SU-DHL-6 (cell line): ENCODE data around the gene KIF20A.

ENCODE experiments used
- H2AFZ ChIP-seq: fragments of 200-600 bp; sonication (generic); 2 replicates; pipeline ENCODE4 v1.6.1; 2014; ENCODE audit warnings: low read depth, mild to moderate bottlenecking, moderate library complexity, mixed read lengths, antibody characterized with exemption, low read length; ENCODE audit not compliant: severe bottlenecking
- H3F3A ChIP-seq: fragments of 200-600 bp; shearing (Covaris generic); 2 replicates; pipeline ENCODE4 v1.6.0; 2016; ENCODE audit warnings: antibody characterized with exemption, mild to moderate bottlenecking; ENCODE audit not compliant: insufficient read depth
- H3K27ac ChIP-seq: fragments of 200-600 bp; sonication (generic); 2 replicates; pipeline ENCODE4 v1.5.1; 2016; ENCODE audit warnings: low read depth, mild to moderate bottlenecking, low read length, moderate library complexity, mixed read lengths
- H3K27me3 ChIP-seq: fragments of 200-600 bp; sonication (generic), shearing (Covaris generic); 2 replicates; pipeline ENCODE4 v1.6.0; 2014; ENCODE audit warnings: mild to moderate bottlenecking, low read length
- H3K36me3 ChIP-seq: fragments of 200-600 bp; sonication (generic); 2 replicates; pipeline ENCODE4 v1.6.1; 2014; ENCODE audit warnings: mild to moderate bottlenecking, low read length, mixed read lengths
- H3K4me2 ChIP-seq: fragments of 300-600, 200-600 bp; shearing (Covaris generic), sonication (generic); 2 replicates; pipeline ENCODE4 v1.6.0; 2014; ENCODE audit warnings: low read length, low read depth, mild to moderate bottlenecking; ENCODE audit not compliant: poor library complexity, severe bottlenecking
- H3K4me3 ChIP-seq: fragments of 200-600 bp; sonication (generic); 2 replicates; pipeline ENCODE4 v1.5.1; 2014; ENCODE audit warnings: antibody characterized with exemption, low read length, mild to moderate bottlenecking, mixed read lengths; ENCODE audit not compliant: insufficient read depth, poor library complexity, severe bottlenecking
- H3K79me2 ChIP-seq: fragments of 200-600 bp; sonication (generic); 2 replicates; pipeline ENCODE4 v1.6.1; 2014; ENCODE audit warnings: mild to moderate bottlenecking, low read length, moderate library complexity; ENCODE audit not compliant: insufficient read depth
- H3K9ac ChIP-seq: fragments of 200-600 bp; sonication (generic); 2 replicates; pipeline ENCODE4 v1.7.0; 2014; ENCODE audit warnings: mild to moderate bottlenecking, low read length
- H3K9me2 ChIP-seq: fragments of 200-600 bp; sonication (generic); replicated peaks from 2 replicates; pipeline ENCODE4 v1.6.1; 2014; ENCODE audit warnings: low read length; ENCODE audit not compliant: insufficient read depth
- H3K9me3 ChIP-seq: fragments of 200-600 bp; sonication (generic); 2 replicates; pipeline ENCODE4 v1.6.1; 2014; ENCODE audit warnings: low read length, mixed read lengths; ENCODE audit not compliant: insufficient read depth
- H4K20me1 ChIP-seq: fragments of 200-600 bp; sonication (generic); 2 replicates; pipeline ENCODE4 v1.6.1; 2014; ENCODE audit warnings: low read depth, mild to moderate bottlenecking, antibody characterized with exemption, low read length, moderate library complexity, mixed read lengths
- EZH2phosphoT487 ChIP-seq: fragments of 200-600 bp; sonication (generic), shearing (Covaris generic); conservative IDR thresholded peaks from 2 replicates; pipeline ENCODE4 v1.6.1; 2018; ENCODE audit warnings: mild to moderate bottlenecking, antibody characterized with exemption, low read length, moderate library complexity, mixed read lengths
- TF ChIP-seq, protein P1 (sequence below): fragments of 200-600 bp; sonication (generic); IDR thresholded peaks from one replicate; pipeline ENCODE4 v1.5.1; 2017; ENCODE audit warnings: antibody characterized with exemption, mild to moderate bottlenecking, low read length, moderate library complexity; ENCODE audit not compliant: insufficient read depth, poor library complexity, severe bottlenecking

The KIF20A gene

DNA sequence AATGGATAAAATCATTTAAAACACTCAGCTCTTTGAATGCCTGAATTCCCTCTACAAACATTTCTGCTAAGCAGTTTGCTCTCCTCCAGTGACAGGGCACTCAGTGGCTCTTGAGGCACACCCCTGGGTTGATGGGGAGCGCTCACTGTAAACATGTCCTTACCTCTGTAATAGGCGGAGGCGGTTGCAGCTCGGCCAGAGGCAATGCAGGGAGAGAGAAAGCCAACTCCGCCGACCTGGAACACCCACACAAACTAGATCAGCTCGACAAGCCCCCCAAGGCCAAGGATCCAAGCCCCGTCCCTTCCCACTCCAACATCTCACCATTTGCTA is 33.9 kb downstream of the KIF20A start:
- TF ChIP-seq EZH2phosphoT487 = no peak
- TF ChIP-seq, protein P1, sequence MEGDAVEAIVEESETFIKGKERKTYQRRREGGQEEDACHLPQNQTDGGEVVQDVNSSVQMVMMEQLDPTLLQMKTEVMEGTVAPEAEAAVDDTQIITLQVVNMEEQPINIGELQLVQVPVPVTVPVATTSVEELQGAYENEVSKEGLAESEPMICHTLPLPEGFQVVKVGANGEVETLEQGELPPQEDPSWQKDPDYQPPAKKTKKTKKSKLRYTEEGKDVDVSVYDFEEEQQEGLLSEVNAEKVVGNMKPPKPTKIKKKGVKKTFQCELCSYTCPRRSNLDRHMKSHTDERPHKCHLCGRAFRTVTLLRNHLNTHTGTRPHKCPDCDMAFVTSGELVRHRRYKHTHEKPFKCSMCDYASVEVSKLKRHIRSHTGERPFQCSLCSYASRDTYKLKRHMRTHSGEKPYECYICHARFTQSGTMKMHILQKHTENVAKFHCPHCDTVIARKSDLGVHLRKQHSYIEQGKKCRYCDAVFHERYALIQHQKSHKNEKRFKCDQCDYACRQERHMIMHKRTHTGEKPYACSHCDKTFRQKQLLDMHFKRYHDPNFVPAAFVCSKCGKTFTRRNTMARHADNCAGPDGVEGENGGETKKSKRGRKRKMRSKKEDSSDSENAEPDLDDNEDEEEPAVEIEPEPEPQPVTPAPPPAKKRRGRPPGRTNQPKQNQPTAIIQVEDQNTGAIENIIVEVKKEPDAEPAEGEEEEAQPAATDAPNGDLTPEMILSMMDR = no peak
- Histone ChIP-seq H3K27ac (peak overlapping the region; percentile 41; the same call in 1 of the 2 replicates), H3K9ac (peak overlapping the region; percentile 95), H3K79me2 (peaks cover 50% of the 10 kb centered on the region), H3K4me2 (peak overlapping the region; percentile 100), H3F3A (no peaks in the 10 kb centered on the region), H4K20me1 (no peaks in the 10 kb centered on the region), H2AFZ (peak overlapping the region; percentile 97), H3K9me3 (no peaks in the 10 kb centered on the region), H3K4me3 (peak overlapping the region; percentile 99), H3K36me3 (peaks cover 4% of the 10 kb centered on the region; the same call in 1 of the 2 replicates), H3K9me2 (no peaks in the 10 kb centered on the region), H3K27me3 (no peaks in the 10 kb centered on the region)

DNA sequence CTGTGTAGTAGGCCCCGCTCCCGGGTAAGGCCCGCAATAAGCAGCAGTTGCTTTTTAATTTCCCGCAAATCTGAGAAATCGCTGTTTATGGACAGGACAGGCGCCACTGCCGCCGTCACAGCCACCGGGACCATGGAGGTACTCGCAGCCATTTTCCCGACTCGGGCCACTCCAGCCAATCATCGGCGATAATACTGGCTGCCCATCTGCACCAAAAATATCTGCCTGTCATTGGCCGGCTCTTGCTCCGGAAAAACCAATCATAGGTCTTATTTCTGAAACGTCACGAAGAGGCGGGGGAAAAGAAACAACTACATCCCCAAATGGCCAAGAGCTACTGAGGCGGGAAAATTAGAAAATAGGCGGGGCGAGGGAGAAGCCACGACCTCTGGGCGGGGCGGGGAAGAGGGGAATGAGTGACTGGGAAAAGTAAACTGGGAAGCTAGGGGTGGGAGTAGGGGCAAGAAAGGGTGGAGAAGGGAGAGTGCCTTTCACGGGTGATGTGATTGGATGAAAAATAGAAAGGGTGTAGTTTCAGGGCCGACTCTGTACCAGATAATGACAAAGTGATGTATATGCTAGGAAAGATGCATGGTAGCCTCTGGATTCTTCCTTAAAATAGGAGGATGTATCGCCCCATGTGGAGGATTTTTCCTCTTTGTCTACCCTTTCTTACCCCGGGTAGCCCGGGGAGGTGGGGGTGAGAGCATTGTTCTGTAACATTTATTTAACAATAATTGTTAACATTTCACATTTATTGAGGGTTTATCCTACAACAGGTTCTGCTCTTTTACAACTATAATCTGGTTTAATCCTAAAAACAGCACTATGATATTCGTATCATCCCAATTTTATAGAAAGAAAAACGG is 34.5 kb downstream of the KIF20A start, which contains the start of gene CDC23:
TSS of gene CDC23 (minus strand) at position 163 of the 869 bp plus-strand sequence. CDS start at position 152, 11 bp downstream.
- H3K36me3 ChIP-seq = peaks cover 2% of the 10 kb centered on the region; the same call in 1 of the 2 replicates
- H3K4me2 ChIP-seq = peak within 1 kb of the TSS; percentile 100
- H3K4me3 ChIP-seq = peak within 1 kb of the TSS; percentile 99
- H3K9me3 ChIP-seq = no peaks in the 10 kb centered on the region
- H2AFZ ChIP-seq = peak within 1 kb of the TSS; percentile 97
- H3K9me2 ChIP-seq = no peaks in the 10 kb centered on the region
- H3K27me3 ChIP-seq = no peaks in the 10 kb centered on the region
- H3K79me2 ChIP-seq = peaks cover 44% of the 10 kb centered on the region
- TF ChIP-seq, protein P1 = no peak
- TF ChIP-seq EZH2phosphoT487 = no peak
- peak within 1 kb of the TSS; percentile 95 for H3K9ac ChIP-seq
- peak within 1 kb of the TSS; percentile 46 for H3K27ac ChIP-seq
- H3F3A ChIP-seq = no peaks in the 10 kb centered on the region
- H4K20me1 ChIP-seq = no peaks in the 10 kb centered on the region

DNA sequence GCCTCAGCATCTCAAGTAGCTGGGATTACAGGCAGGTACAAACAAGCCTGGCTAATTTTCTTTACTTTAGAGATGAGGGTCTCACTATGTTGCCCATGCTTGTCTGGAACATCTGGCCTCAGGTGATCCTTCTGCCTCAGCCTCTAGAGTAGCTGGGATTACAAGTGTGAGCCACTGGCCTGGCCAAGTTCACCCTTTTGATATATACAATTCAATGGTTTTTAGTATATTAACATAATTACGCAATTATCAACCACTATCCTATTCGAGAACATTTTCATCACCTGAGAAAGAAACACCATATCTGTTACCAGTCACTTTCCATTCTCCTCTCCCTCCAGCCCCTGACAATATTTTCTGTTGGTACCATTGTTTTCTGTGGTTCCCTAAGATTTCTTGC is 37.9 kb downstream of the KIF20A start:
- no peaks in the 10 kb centered on the region for H4K20me1 ChIP-seq
- no peaks in the 10 kb centered on the region for H3K27me3 ChIP-seq
- H3K9me2 ChIP-seq = no peaks in the 10 kb centered on the region
- H3K27ac ChIP-seq = no peak overlapping the region
- H2AFZ ChIP-seq = no peak overlapping the region
- no peaks in the 10 kb centered on the region for H3K36me3 ChIP-seq
- no peak overlapping the region for H3K9ac ChIP-seq
- H3K79me2 ChIP-seq = peaks cover 13% of the 10 kb centered on the region
- H3K9me3 ChIP-seq = no peaks in the 10 kb centered on the region
- H3K4me3 ChIP-seq = no peak overlapping the region
- no peak overlapping the region for H3K4me2 ChIP-seq
- no peak for TF ChIP-seq EZH2phosphoT487
- TF ChIP-seq, protein P1 = no peak
- no peaks in the 10 kb centered on the region for H3F3A ChIP-seq
